Adipocyte (in vitro differentiated cells): ENCODE results near the gene NEURL2.

Experiments used
- DNase-seq: peaks from one replicate; pipeline ENCODE4 v3.0.0-alpha.2; 2015; ENCODE audit warnings: low read depth
- H3K27me3 ChIP-seq: replicated peaks from 2 replicates; pipeline ENCODE4 v1.7.0; 2013; ENCODE audit warnings: mild to moderate bottlenecking, low read length, moderate library complexity; ENCODE audit not compliant: control insufficient read depth, insufficient read depth
- H3K36me3 ChIP-seq: 2 replicates; pipeline ENCODE4 v1.7.0; 2013; ENCODE audit warnings: low read length, mild to moderate bottlenecking, moderate library complexity; ENCODE audit not compliant: control insufficient read depth, insufficient read depth, severe bottlenecking
- H3K4me1 ChIP-seq: 2 replicates; pipeline ENCODE4 v1.7.0; 2013; ENCODE audit warnings: mild to moderate bottlenecking, low read length, moderate library complexity; ENCODE audit not compliant: control insufficient read depth, insufficient read depth
- H3K4me3 ChIP-seq: 2 replicates; pipeline ENCODE4 v1.7.0; 2013; ENCODE audit warnings: mild to moderate bottlenecking, low read length, moderate library complexity
- H3K9ac ChIP-seq: 2 replicates; pipeline ENCODE4 v1.7.0; 2013; ENCODE audit warnings: mild to moderate bottlenecking, low read length, moderate library complexity
- H3K9me3 ChIP-seq: 2 replicates; pipeline ENCODE4 v1.7.0; 2013; ENCODE audit warnings: mild to moderate bottlenecking, low read length, moderate library complexity; ENCODE audit not compliant: control insufficient read depth

Gene NEURL2

DNA sequence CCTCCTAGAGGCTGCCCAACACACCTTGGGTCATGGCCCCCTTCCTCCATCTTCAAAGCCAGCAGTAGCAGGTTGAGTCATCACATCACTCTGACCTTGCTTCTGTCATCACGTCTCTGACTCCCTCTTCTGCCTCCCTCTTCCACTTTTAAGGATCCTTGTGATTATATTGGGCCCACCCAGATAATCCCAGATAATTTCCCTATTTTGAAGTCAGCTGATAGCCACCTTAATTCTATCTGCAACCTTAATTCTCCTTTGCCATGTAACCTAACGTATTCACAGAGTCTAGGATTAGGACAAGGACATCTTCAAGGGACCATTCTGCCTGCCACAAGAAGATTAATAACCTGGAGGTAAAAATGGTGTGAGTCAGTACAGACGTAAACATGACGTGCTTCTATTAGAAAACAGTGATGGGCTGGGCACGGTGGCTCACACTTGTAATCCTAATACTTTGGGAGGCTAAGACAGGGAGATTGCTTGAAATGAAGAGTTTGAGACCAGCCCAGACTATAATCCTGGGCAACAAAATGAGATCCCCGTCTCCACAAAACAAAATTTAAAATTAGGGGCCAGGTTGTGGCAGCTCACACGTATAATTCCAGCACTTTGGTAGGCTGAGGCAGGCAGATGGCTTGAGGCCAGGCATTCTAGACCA lies 30.3 kb downstream of the NEURL2 start:
- Histone ChIP-seq H3K4me1 (peaks cover 24% of the 10 kb centered on the region), H3K36me3 (no peaks in the 10 kb centered on the region), H3K9ac (no peak overlapping the region), H3K27me3 (no peaks in the 10 kb centered on the region), H3K4me3 (no peak overlapping the region), H3K9me3 (no peaks in the 10 kb centered on the region)
- DNase-seq = no peak

DNA sequence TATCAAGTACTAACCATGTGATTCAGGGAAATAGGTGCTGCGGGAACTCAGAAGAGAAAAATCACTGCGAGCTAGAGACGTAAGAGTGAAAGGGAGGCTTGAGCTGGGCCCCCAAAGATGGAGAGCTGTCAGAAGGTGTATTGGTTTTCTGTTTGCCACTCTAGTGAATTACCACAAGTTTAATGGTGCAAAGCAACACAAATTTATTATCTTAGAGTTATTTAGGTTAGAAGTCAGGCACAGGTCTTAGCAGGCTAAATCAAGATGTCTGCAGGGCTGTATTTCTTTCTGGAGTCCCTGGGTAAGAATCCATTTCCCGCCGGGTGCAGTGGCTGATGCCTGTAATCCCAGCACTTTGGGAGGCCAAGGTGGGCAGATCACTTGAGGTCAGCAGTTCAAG lies 31.1 kb downstream of the NEURL2 start:
- DNase-seq = no peak
- peaks cover 27% of the 10 kb centered on the region for H3K4me1 ChIP-seq
- no peak overlapping the region for H3K4me3 ChIP-seq
- H3K9me3 ChIP-seq = no peaks in the 10 kb centered on the region
- no peaks in the 10 kb centered on the region for H3K27me3 ChIP-seq
- no peaks in the 10 kb centered on the region for H3K36me3 ChIP-seq
- H3K9ac ChIP-seq = no peak overlapping the region

DNA sequence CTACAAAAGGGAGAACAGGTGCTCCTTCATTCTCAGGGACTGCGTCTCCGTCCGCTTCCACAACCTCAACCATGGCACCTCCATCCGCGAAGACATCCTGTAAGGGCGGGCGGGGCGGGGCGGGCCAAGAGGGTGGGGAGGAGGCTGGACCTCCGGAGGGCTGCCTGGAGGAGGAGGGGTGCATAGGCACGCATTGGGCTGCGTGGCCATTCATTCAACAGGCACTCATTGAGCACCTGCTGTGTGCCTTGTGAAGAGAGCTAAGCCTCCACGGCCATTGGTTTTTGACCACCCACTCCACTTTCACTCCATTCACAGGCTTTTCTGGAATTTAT lies 33.2 kb downstream of the NEURL2 start:
- no peaks in the 10 kb centered on the region for H3K27me3 ChIP-seq
- no peaks in the 10 kb centered on the region for H3K9me3 ChIP-seq
- H3K36me3 ChIP-seq = peaks cover 7% of the 10 kb centered on the region
- H3K9ac ChIP-seq = peak overlapping the region; percentile 93
- DNase-seq = no peak
- H3K4me3 ChIP-seq = peak overlapping the region; percentile 92
- H3K4me1 ChIP-seq = peaks cover 28% of the 10 kb centered on the region

DNA sequence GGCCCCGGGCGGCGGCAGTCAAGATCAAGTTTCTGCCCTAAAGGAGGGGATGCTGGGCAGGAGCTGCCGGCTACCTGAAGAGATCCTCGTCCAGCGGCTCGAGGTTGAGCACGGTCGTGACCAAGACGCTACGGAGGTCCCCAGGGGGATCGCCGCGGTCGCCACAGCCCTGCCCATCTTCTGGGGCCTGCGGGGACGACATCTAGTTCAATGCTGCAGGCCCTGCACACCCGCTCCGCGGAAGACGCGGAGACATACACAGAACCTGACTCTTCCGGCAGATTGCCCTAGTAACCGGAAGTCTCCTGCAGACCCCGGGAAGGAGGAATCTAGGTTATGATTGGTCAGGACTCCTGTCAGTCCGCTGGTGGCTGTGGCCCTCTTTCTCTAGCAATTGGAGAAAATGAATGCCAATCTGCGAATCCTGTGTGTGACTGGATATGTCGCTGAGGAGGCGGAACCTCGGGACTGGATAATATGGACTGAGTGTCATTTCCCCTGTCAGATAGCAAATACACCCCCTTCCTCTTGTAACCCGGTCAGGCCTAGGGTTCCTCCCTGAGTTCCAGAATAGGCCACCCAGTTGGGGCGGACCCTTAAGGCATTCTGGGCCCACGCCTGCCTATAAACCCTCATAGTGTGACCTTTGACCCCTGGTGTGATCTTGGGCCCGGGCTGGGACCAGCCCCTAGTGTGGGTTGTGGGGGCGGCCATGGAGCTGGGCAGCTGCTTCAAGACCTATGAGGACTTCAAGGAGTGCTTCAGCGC lies 33.7 kb downstream of the NEURL2 start, which contains the start of the genes ACOT8 and ZSWIM3:
Gene ACOT8 (minus strand): TSS at position 279 of the 768 bp plus-strand sequence. CDS start 77 bp downstream, at position 202.
Gene ZSWIM3 (plus strand): TSS at position 501 of the 768 bp plus-strand sequence. CDS start 212 bp downstream, at position 713.
- H3K4me3 ChIP-seq = peak within 1 kb of the TSS; percentile 92
- H3K4me1 ChIP-seq = peaks cover 28% of the 10 kb centered on the region
- H3K36me3 ChIP-seq = peaks cover 9% of the 10 kb centered on the region
- DNase-seq = peak; percentile 100
- H3K27me3 ChIP-seq = no peaks in the 10 kb centered on the region
- H3K9ac ChIP-seq = peak within 1 kb of the TSS; percentile 93
- no peaks in the 10 kb centered on the region for H3K9me3 ChIP-seq

DNA sequence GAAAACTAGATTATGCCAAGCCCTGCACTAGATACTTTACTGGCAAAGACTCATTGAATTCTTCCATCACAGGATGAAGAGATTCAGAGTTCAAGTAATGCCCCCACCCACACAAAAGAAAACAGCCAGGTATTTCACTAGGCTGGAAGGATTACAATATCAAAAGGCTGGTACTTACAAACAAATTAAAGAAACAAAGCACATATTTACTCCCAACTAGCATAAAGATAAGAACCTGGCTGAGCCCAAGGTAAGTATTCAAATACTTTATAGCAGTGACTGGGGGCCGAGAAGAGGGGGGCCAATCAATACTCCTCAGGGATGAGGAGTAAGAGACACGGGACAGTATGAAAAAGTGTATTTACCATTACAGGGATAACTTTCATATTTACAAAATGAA lies 37.5 kb downstream of the NEURL2 start:
- DNase-seq = no peak
- peaks cover 21% of the 10 kb centered on the region for H3K4me1 ChIP-seq
- H3K4me3 ChIP-seq = no peak overlapping the region
- no peak overlapping the region for H3K9ac ChIP-seq
- no peaks in the 10 kb centered on the region for H3K9me3 ChIP-seq
- H3K27me3 ChIP-seq = no peaks in the 10 kb centered on the region
- peaks cover 27% of the 10 kb centered on the region for H3K36me3 ChIP-seq

DNA sequence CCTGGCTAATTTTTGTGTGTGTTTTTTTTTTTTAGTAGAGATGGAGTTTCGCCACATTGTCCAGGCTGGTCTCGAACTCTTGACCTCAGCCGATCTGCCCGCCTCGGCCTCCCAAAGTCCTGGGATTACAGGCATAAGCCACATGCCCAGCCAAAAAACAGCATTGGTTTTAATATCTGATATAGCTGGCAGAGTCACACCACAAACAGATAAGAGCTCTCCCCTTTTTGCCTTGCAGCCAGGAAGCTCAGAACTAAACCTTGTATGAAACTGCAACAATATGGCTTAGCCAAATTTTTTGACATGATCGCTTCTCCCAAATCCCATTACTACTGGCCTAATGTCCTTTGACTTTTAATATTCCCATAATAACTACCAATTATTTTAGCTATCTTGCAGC lies 38.7 kb downstream of the NEURL2 start:
- DNase-seq = no peak
- Histone ChIP-seq H3K9ac (no peak overlapping the region), H3K4me1 (peaks cover 15% of the 10 kb centered on the region), H3K4me3 (no peak overlapping the region), H3K9me3 (no peaks in the 10 kb centered on the region), H3K36me3 (peaks cover 33% of the 10 kb centered on the region), H3K27me3 (no peaks in the 10 kb centered on the region)

DNA sequence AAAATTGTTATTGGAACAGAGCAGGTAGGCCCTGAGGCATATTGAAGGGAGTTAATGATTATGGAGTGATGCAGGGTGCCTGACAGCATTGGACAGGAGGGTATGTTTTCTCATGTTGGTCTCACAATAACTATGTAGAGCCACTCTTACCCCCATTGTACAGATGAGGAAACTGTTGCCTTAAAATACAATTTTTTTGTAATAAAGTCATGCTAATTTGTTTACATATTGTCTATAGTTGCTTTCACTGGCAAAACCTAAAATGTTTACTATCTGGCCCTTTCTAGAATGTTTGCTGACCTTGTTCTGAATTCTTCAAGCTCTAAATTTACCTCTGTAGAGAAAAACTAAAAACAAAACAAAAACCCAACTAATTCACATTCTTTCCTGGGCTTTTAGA lies 39.5 kb downstream of the NEURL2 start:
- no peaks in the 10 kb centered on the region for H3K9me3 ChIP-seq
- H3K9ac ChIP-seq = no peak overlapping the region
- H3K36me3 ChIP-seq = peaks cover 40% of the 10 kb centered on the region
- no peak overlapping the region for H3K4me3 ChIP-seq
- H3K4me1 ChIP-seq = peaks cover 13% of the 10 kb centered on the region
- DNase-seq = no peak
- no peaks in the 10 kb centered on the region for H3K27me3 ChIP-seq

DNA sequence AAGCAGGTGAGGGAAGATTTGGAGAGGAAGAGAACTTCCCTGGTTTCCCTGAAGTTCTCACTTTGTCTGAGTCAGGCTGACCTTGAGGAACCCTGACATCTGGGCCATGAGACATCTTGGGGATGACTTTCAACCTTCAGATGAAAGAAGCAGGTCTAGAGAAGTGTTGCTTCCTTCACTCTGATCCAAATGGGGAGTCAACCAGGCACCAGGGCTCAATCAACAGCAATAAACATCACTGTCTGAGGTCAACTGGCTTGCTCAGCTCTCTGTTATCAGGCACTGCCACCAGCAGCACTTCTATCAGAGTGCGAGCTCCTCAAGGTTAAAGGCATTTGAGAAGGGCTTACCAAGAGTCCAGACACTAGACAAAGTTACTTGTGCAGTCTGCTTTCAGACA lies 40.1 kb downstream of the NEURL2 start:
- Histone ChIP-seq H3K4me1 (peaks cover 7% of the 10 kb centered on the region), H3K9me3 (no peaks in the 10 kb centered on the region), H3K4me3 (no peak overlapping the region), H3K36me3 (peaks cover 45% of the 10 kb centered on the region), H3K9ac (no peak overlapping the region), H3K27me3 (no peaks in the 10 kb centered on the region)
- DNase-seq = no peak

DNA sequence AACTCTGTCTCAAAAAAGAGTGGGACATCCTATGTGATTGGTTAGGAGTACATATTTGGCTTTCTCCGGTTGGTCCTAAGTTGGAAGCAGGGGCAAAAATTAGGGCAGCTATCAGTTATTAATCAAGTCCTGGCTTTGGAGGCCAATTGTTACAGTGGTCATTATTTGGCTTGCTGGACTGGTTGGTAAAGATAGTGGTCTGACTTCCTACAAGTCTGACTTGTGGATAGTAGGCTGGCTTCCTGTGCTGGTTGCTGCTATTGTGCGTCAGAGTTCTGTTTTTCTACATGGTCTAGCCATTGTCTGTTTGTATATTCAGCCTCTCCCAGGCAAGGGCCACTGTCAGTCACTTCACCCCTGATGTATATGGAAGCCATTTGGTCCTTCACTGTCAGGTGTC lies 40.8 kb downstream of the NEURL2 start:
- no peaks in the 10 kb centered on the region for H3K9me3 ChIP-seq
- no peak overlapping the region for H3K4me3 ChIP-seq
- no peak for DNase-seq
- no peaks in the 10 kb centered on the region for H3K27me3 ChIP-seq
- H3K36me3 ChIP-seq = peaks cover 45% of the 10 kb centered on the region
- H3K9ac ChIP-seq = no peak overlapping the region
- peaks cover 3% of the 10 kb centered on the region for H3K4me1 ChIP-seq

DNA sequence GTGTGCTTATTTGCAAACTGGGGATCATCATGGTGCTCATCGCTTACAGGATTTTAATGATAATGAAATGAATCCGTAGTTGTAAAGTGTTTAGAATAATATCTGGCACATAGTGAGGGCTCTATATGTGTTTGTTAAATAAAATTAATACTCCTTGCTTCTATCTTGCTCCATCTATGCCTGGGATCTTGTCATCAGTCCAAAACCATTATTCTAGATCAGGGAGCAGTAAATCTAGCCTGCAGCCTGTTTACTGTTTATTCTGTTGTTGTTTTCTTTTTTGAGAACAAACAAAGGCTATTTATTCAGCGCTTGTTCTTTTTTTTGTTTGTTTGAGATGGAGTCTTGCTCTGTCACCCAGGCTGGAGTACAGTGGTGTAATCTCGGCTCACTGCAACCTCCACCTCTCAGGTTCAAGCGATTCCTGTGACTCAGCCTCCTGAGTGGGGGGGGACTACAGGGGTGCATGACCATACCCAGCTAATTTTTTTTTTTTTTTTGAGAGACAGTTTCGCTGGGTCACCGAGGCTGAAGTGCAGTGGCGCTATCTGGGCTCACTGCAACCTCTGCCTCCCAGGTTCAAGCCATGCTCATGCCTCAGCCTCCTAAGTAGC lies 41.9 kb downstream of the NEURL2 start:
- Histone ChIP-seq H3K9ac (no peak overlapping the region), H3K4me3 (no peak overlapping the region), H3K4me1 (no peaks in the 10 kb centered on the region), H3K9me3 (no peaks in the 10 kb centered on the region), H3K36me3 (peaks cover 54% of the 10 kb centered on the region), H3K27me3 (no peaks in the 10 kb centered on the region)
- no peak for DNase-seq

DNA sequence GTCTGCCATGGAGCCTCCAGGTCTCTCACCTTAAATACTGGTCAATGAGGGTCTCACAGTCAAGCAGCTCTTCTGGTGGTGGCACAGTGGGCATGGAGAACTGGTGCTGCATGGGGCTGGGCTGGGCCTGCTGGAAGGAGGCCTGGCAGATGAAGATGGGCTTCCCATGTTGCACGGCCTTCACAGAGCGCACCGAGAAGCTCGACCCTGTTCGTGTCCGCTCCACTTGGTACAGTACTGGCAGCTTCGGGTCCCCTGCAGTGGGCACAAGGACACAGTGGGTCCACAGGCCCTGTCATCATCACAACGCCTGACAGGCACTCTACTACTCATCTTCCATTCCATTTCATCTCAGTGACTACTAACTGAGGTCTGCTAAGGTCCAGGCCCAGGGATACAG lies 42.6 kb downstream of the NEURL2 start:
- H3K4me1 ChIP-seq = peaks cover 2% of the 10 kb centered on the region
- no peaks in the 10 kb centered on the region for H3K27me3 ChIP-seq
- no peak overlapping the region for H3K9ac ChIP-seq
- no peak overlapping the region for H3K4me3 ChIP-seq
- H3K36me3 ChIP-seq = peaks cover 59% of the 10 kb centered on the region
- DNase-seq = no peak
- no peaks in the 10 kb centered on the region for H3K9me3 ChIP-seq
